ENCODE results near the gene M6PR.
"Not testable (repeated sequence)": the region's sequence is repeated elsewhere in the genome, so short reads cannot be mapped to it uniquely, and the experiment has no call there.

Gene M6PR

DNA sequence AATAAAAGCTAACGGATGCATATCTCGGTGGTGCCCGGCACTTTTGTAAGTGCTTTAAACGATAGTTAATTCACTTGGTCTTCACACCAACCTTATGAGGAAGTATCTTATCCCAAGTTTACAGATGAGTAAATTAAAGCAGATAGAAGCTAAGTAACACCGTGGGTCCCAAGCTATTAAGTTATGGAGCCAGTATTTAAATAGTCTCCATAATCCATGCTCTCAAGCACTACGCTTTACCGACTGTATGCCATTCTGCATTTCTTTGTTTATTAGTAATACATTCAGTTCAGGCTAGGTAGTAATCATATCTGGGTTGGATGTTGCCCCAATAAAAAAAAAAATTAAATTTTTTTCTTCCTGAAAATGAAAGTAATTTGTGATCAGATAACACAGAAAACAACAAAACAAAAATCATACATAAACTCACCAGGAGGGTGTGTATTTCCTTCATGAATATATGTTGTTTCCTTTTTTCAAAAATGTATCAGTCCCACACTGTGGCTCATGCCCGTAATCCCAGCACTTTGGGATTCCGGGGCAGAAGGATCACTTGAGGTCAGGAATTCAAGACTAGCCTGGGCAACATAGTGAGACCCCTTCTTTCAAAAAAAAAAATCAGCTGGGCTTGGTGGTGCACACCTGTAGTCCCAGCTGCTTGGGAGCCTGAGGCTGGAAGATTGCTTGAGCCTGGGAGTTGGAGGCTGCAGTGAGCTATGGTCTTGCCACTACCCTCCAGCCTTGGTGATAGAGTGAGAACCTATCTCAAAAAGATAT, 1.4 kb upstream of the M6PR start:
- DNase-seq, result no peak

- no peak for DNase-seq
These were observed 729 bp upstream of the M6PR start for GRCh38 chr12:8950221-8950527.

DNA sequence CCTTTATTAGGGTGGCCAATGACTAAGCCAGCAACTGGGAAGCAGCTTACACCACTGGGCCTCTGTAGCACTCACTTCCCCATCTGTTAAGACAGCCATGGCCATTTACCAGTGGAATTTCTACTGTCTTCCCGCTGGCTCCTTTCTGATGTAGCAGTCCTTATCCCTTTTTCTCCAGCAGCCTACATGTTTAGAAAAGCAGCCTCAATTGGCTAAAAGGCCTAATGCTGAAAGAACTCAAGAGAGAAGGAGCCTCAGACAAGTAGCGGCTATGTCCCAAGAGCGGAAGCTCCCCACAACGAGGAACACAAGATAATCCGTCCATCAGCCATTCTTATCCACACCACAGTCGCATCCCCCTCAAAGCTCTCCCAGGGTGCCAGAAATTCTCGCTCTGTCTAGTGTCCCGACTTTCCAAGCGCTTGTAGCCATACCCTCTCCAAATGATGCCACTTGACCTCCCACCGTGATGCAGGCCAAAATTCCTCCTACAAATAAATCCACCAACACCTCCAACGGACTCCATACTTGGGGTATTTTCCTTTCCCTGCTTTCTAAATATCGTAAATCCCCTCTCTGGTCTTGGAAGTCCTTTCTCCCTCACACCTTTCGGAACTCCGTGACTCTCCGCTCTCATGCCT, 624 bp downstream of the M6PR start:
- no peak for DNase-seq

DNA sequence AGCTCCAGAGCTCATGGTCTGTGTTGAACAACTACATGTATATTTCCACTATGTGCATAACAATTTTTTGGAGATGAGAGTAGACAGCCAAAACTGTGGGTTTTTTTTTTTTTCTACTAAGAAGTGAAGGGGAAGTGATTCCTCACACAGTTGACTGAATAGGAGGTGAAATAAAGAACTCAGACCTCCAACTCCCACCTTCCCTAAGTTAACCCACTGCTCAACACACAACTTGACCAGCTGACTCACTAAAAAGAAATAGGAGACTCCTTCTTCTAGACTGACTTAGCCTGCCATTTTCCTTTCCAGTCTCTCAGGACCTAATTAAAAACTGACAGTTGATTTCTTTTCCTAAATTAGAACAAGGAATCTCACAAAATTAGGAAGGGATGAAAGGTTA, 1.7 kb downstream of the M6PR start:
- DNase-seq, result no peak

DNA sequence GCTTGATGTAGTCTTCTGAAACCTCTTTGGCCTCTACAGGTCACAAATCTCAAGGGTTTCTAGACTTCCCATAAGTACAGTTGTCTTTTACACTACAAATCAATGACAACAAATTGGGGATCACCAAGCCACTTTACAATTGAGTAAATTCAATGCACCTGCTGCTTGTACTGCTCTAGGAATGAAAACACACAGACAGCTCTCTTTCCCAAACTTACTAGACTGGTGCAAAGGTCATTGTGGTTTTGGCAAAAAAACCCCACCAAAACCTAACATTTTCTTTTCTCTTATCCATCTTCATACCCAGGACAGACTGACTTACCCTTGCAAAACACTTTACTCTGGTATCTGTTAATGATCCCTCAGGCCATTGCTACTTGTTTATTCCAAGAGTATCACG, 2.7 kb downstream of the M6PR start:
- no peak for DNase-seq

GRCh38 chr12:8943565-8944186, 5.8 kb downstream of the M6PR start:
- DNase-seq, result no peak

DNA sequence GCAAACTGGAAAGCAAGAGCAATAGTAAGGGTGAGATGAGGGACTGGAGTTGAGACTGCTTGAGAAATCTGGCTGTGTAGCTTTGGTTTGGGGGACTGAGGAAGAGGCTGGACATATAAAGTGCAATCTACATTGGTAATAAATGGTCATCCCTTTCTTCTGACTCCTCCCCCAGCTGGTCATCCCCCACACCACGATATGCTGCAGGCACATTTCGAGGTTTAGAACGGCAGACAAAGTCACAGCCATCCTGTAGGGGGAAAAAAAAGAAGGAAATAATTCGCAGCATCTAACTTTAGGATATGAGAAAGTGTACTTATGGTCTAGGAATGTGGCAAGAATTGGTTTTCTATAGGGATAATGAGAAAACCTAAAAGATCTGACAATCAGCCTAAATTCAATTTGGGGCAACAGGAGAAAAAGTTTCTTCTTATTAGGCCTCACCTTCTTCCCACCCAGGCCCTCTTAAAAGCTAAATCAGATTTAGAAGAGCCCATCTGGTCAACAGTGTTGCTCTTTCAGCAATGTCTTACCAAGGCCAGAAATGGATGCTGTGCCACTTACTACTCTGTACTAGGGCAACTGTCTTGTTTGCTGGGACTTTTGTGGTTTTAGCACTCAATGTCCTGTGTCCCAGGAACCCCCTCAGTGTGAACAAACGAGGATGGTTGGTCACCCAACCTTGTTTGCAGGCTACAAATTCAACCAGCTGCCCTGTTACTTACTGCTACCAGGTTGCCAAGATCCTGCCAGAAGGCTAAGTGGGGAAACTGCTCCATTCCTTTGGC, 7.6 kb downstream of the M6PR start:
- no peak for DNase-seq

DNA sequence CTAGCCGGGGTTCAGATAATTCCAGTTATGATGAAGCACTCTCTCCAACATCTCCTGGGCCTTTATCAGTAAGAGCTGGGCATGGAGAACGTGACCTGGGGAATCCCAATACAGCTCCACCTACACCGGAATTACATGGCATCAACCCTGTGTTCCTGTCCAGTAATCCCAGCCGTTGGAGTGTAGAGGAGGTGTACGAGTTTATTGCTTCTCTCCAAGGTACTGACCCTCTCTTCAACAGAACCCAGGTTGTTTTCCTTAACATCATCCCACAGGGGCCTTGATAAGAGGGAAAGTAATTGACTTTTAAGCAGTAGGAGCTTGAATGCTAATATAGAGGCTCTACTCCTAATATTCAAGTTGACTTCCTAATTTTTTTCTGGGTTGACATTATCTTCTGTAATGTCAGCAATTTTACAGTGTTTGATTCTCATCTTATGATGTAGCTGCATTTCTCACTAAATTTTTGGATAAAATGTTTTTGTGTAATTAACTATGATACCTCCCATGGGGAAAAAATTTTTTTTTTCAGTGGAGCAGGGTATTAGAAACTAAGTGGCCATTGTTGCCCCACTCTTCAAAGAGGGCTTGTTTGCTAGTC, 11.5 kb downstream of the M6PR start:
- DNase-seq, result not testable (repeated sequence)

DNA sequence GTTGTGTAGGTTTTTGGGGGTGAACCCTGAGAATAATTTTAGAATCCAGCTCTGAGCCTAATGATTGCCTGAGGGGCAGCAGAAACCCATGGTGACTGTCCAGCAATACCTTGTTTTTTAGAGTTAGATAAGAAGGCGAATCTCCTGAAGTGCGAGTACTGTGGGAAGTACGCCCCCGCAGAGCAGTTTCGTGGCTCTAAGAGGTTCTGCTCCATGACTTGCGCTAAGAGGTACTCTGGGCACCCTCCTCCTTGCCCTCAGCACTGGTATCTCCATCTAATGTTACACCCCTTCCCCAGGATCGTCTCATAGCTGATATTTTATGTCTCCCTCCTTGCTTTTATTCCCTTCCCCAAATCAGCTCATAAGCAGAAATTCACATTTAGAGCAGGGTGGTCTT, 12.7 kb downstream of the M6PR start:
- DNase-seq, result no peak

- not testable (repeated sequence) for DNase-seq
These were observed 15.4 kb downstream of the M6PR start for GRCh38 chr12:8934080-8934479.

- not testable (repeated sequence) for DNase-seq
These were observed 17.0 kb downstream of the M6PR start for GRCh38 chr12:8932464-8932863.

DNA sequence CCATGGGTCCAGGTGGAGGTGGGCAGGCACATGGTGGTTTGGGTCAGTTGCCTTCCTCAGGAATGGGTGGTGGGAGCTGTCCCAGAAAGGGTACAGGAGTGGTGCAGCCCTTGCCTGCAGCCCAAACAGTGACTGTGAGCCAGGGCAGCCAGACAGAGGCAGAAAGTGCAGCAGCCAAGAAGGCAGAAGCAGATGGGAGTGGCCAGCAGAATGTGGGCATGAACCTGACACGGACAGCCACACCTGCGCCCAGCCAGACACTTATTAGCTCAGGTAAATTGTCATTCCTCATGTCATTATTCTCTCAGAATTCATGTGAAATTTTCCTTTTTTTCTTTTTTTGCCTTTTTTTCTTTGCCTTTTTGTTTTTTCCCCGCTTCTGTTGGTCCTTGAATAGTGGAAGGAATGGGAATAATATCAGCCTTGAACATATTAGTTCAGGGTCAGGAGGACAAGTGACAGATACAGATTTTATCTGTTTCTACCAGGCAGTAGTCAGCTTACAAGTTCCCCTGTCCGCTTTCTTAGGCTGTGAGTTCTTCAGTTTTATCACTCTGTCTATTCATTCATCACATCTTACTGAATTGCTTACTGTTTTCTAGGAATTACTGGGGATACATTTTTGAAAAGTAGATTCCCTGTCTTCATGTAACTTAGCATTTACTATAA, 18.7 kb downstream of the M6PR start:
- not testable (repeated sequence) for DNase-seq

DNA sequence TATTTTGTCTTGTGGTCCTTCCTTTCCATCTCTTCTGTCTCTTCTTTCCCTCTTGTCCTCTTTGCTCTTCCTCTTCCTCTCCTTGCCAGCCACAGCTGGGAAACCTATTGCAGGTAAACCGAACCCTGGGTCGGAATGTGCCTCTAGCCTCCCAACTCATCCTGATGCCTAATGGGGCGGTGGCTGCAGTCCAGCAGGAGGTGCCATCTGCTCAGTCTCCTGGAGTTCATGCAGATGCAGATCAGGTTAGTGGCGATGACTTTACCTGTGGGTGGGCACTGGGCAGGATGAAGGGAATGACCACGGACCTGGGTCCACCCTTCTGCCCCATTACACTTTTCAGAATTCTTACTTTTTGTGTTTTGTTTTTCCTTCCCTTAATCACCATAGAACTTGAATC, 26.9 kb downstream of the M6PR start:
- no peak for DNase-seq

DNA sequence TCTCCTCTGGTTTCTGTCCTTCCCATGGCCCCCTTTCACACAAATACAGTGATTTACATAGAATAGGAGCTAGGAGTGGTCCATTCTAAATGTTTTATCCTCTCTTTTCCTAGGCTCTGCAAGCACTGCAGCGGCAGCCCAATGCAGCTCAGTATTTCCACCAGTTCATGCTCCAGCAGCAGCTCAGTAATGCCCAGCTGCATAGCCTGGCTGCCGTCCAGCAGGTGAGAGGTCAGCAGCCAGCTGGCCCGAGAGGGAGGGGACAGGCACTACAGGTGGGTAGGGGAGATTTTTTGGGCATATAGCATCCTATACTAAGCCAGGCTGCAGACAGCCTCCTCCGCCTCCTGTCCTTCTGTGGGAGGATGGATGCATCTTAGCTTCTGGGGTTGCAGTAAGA, 29.8 kb downstream of the M6PR start:
- not testable (repeated sequence) for DNase-seq

GRCh38 chr12:8917751-8918150, 31.7 kb downstream of the M6PR start:
- DNase-seq, result no peak

DNA sequence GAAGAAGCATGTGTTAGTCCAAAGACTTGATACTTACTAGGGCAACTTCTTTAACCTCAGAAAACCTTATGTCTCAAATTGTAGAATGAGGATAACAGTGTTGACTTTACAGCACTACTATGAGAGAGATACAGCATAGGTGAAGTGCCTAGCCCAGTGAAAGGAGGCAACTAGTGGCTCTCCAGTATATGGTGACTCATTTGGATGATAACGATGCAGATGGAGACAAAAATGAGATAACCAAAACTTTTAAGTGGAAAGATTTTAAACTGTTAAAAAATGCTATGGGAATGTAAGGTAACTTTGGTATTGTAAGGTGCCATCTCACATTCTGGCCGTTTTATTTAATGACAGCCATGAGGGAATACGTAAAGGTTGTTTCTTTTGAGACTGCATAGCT, 32.4 kb downstream of the M6PR start:
- no peak for DNase-seq

GRCh38 chr12:8916154-8916553, 33.3 kb downstream of the M6PR start:
- no peak for DNase-seq

- DNase-seq, result peak; percentile 50
These were observed 34.5 kb downstream of the M6PR start for GRCh38 chr12:8914716-8915526.

- DNase-seq, result peak; percentile 66
These were observed 35.3 kb downstream of the M6PR start, which contains the start of gene PHC1 for GRCh38 chr12:8914033-8914715. Gene PHC1, plus strand, starts transcription at chr12:8914509. Its CDS starts 3,169 bp downstream, at chr12:8917678.

- DNase-seq, result no peak
These were observed 35.8 kb downstream of the M6PR start for GRCh38 chr12:8913702-8914032.

- DNase-seq, result peak; percentile 15
These were observed 36.5 kb downstream of the M6PR start for GRCh38 chr12:8912914-8913313.
